H1 (cell line): ENCODE measurements around the gene TBC1D17. TPM values are rescaled to one million over a fixed set of nuclear protein-coding genes. Genes with fewer than 3 reads are reported as not detected.

Experiments
- CTCF ChIA-PET: fragments of 300-600 bp; sonication (Branson Sonifier 250); formaldehyde crosslinking; loops from one replicate; lab custom pipeline; 2021; ENCODE audit not compliant: partially characterized antibody; lab: Charles Lee
- POLR2A ChIA-PET: fragments of 300-600 bp; sonication (Branson Sonifier 250); formaldehyde crosslinking; loops from one replicate; lab custom pipeline; 2021; ENCODE audit warnings: inconsistent platforms; ENCODE audit not compliant: partially characterized antibody; lab: Charles Lee
- DNase-seq, 2 experiments: peaks; one replicate each; pipeline versions ENCODE4 v3.0.0 to v3.0.0-alpha.2; 2010 to 2022; ENCODE audit warnings: low spot score in 2 of 2, low read depth in 1 of 2, mixed read lengths in 1 of 2
- FAIRE-seq: peaks from 2 replicates; lab custom pipeline; 2011; peaks lifted over from hg19 to GRCh38; lab: Jason Lieb, UNC
- H2AFZ ChIP-seq: 2 replicates; pipeline ENCODE4 v1.8.1; 2012; ENCODE audit warnings: low read length, inconsistent platforms
- H2AK5ac ChIP-seq: 2 replicates; pipeline ENCODE4 v1.6.1; 2013; ENCODE audit warnings: low read depth, low read length
- H2BK120ac ChIP-seq: replicated peaks from 2 replicates; pipeline ENCODE3; 2013; ENCODE audit warnings: low read depth, low read length, inconsistent platforms
- H2BK12ac ChIP-seq: 2 replicates; pipeline ENCODE4 v1.6.1; 2013; ENCODE audit warnings: low read depth, low read length
- H2BK15ac ChIP-seq: 2 replicates; pipeline ENCODE4 v1.6.1; 2013; ENCODE audit warnings: low read length
- H2BK20ac ChIP-seq: 2 replicates; pipeline ENCODE4 v1.6.1; 2013; ENCODE audit warnings: low read length
- H2BK5ac ChIP-seq: 2 replicates; pipeline ENCODE4 v1.6.1; 2013; ENCODE audit warnings: low read depth, low read length
- H3K14ac ChIP-seq: 2 replicates; pipeline ENCODE4 v1.6.1; 2013; ENCODE audit warnings: inconsistent platforms; ENCODE audit not compliant: insufficient read length
- H3K18ac ChIP-seq: 2 replicates; pipeline ENCODE4 v1.6.1; 2013; ENCODE audit warnings: low read length; ENCODE audit errors: extremely low read depth
- H3K23ac ChIP-seq: 2 replicates; pipeline ENCODE4 v1.6.1; 2013; ENCODE audit warnings: inconsistent platforms; ENCODE audit not compliant: insufficient read length
- H3K23me2 ChIP-seq: 2 replicates; pipeline ENCODE4 v1.6.1; 2013; ENCODE audit warnings: low read depth, low read length
- H3K27ac ChIP-seq: 2 replicates; pipeline ENCODE4 v1.6.1; 2011; ENCODE audit warnings: low read depth, low read length, inconsistent platforms
- H3K27me3 ChIP-seq, 4 experiments: replicated peaks in 1 of 4; 1 replicate in 1 of 4; 2 replicates in 3 of 4; pipeline versions ENCODE4 v1.6.1 to v1.8.1; 2011 to 2013; ENCODE audit warnings: low read length in 3 of 4, mild to moderate bottlenecking in 3 of 4, inconsistent platforms in 2 of 4, mixed read lengths in 2 of 4, moderate library complexity in 1 of 4; ENCODE audit not compliant: control insufficient read depth in 3 of 4, insufficient read depth in 3 of 4; ENCODE audit errors: extremely low read depth in 1 of 4
- H3K36me3 ChIP-seq, 4 experiments: 2 replicates each; pipeline versions ENCODE4 v1.6.1 to v1.8.1; 2011 to 2013; ENCODE audit warnings: mild to moderate bottlenecking in 4 of 4, low read length in 3 of 4, moderate library complexity in 2 of 4, control low read depth in 1 of 4, inconsistent platforms in 1 of 4; ENCODE audit not compliant: insufficient read depth in 4 of 4, control insufficient read depth in 2 of 4
- H3K4ac ChIP-seq: replicated peaks from 2 replicates; pipeline ENCODE3; 2013; ENCODE audit warnings: low read length, low read depth, mixed read lengths, inconsistent platforms; ENCODE audit not compliant: insufficient read length
- H3K4me1 ChIP-seq, 4 experiments: replicated peaks in 1 of 4; 1 replicate in 1 of 4; 2 replicates in 3 of 4; pipeline versions ENCODE4 v1.6.1 to v1.8.1; 2011 to 2013; ENCODE audit warnings: low read length in 3 of 4, inconsistent platforms in 2 of 4, mixed read lengths in 1 of 4; ENCODE audit not compliant: insufficient read depth in 4 of 4, control insufficient read depth in 3 of 4
- H3K4me2 ChIP-seq, 2 experiments: 2 replicates each; pipeline versions ENCODE4 v1.6.1 to v1.8.1; 2011 to 2013; ENCODE audit warnings: low read depth in 2 of 2, low read length in 2 of 2, control low read depth in 1 of 2, inconsistent platforms in 1 of 2, mild to moderate bottlenecking in 1 of 2; ENCODE audit not compliant: insufficient read depth in 1 of 2
- H3K4me3 ChIP-seq, 4 experiments: fragments of 200-600, 300-600 bp in 1 of 4; sonication (generic), shearing (Covaris generic), sonication (Bioruptor Twin) in 1 of 4; 2 replicates each; pipeline versions ENCODE4 v1.5.1 to v1.8.1; 2011 to 2016; ENCODE audit warnings: low read length in 4 of 4, low read depth in 3 of 4, control low read depth in 2 of 4, inconsistent platforms in 2 of 4, mild to moderate bottlenecking in 2 of 4, mixed read lengths in 1 of 4, moderate library complexity in 1 of 4; ENCODE audit not compliant: insufficient read depth in 2 of 4; ENCODE audit errors: extremely low read depth in 1 of 4
- H3K56ac ChIP-seq: replicated peaks from 2 replicates; pipeline ENCODE3; 2013; ENCODE audit warnings: low read depth, mild to moderate bottlenecking, mixed read lengths, low read length, inconsistent platforms; ENCODE audit not compliant: insufficient read length
- H3K79me1 ChIP-seq: 2 replicates; pipeline ENCODE4 v1.6.1; 2013; ENCODE audit warnings: low read depth, low read length, control low read depth
- H3K79me2 ChIP-seq, 2 experiments: 2 replicates each; pipeline versions ENCODE4 v1.6.1 to v1.8.1; 2012 to 2013; ENCODE audit warnings: low read length in 2 of 2, mild to moderate bottlenecking in 2 of 2, inconsistent platforms in 1 of 2; ENCODE audit not compliant: insufficient read depth in 2 of 2, control insufficient read depth in 1 of 2
- H3K9ac ChIP-seq, 4 experiments: replicated peaks in 1 of 4; 1 replicate in 1 of 4; 2 replicates in 3 of 4; pipeline versions ENCODE4 v1.6.1 to v1.8.1; 2011 to 2013; ENCODE audit warnings: low read depth in 3 of 4, low read length in 3 of 4, control low read depth in 2 of 4, mild to moderate bottlenecking in 2 of 4, moderate library complexity in 2 of 4, inconsistent platforms in 1 of 4; ENCODE audit errors: extremely low read depth in 1 of 4
- H3K9me3 ChIP-seq, 2 experiments: 2 replicates each; pipeline versions ENCODE4 v1.6.1 to v1.8.1; 2012 to 2013; ENCODE audit warnings: mild to moderate bottlenecking in 2 of 2, moderate library complexity in 2 of 2, control low read depth in 1 of 2, inconsistent platforms in 1 of 2, low read depth in 1 of 2, low read length in 1 of 2, mixed read lengths in 1 of 2; ENCODE audit not compliant: insufficient read depth in 2 of 2
- H4K20me1 ChIP-seq, 2 experiments: replicated peaks in 1 of 2; 2 replicates each; pipeline versions ENCODE3 to v1.8.1; 2011 to 2013; ENCODE audit warnings: inconsistent platforms in 2 of 2, low read length in 2 of 2, mild to moderate bottlenecking in 1 of 2; ENCODE audit not compliant: insufficient read depth in 2 of 2, control insufficient read depth in 1 of 2
- H4K5ac ChIP-seq: 2 replicates; pipeline ENCODE4 v1.6.1; 2013; ENCODE audit warnings: low read length, low read depth, mixed read lengths, inconsistent platforms; ENCODE audit not compliant: insufficient read length
- H4K8ac ChIP-seq: 2 replicates; pipeline ENCODE4 v1.8.0; 2013; ENCODE audit warnings: mild to moderate bottlenecking, moderate library complexity, low read length, inconsistent platforms; ENCODE audit not compliant: insufficient read depth; ENCODE audit errors: extremely low read depth
- H4K91ac ChIP-seq: replicated peaks from 2 replicates; pipeline ENCODE3; 2013; ENCODE audit warnings: low read length, mixed read lengths, inconsistent platforms; ENCODE audit not compliant: insufficient read length
- NANOG ChIP-seq: IDR thresholded peaks from 2 replicates; pipeline ENCODE4 v1.6.1; 2011; ENCODE audit warnings: low read length, low read depth, mild to moderate bottlenecking, inconsistent platforms; ENCODE audit not compliant: insufficient read depth, poor library complexity, severe bottlenecking
- POLR2AphosphoS5 ChIP-seq: IDR thresholded peaks from 2 replicates; pipeline ENCODE4 v1.6.1; 2011; ENCODE audit warnings: low read depth, low read length
- WGBS, 2 experiments: shearing (Covaris generic) in 1 of 2; methylation state at CpG; one replicate each; pipeline versions ENCODE4 v1.1.6 to v1.1.7; 2013 to 2015; ENCODE audit warnings: low lambda C conversion rate in 2 of 2, mixed read lengths in 2 of 2, inconsistent platforms in 1 of 2, low coverage in 1 of 2, missing lambda C conversion rate in 1 of 2; ENCODE audit not compliant: insufficient replicate concordance in 2 of 2, insufficient coverage in 1 of 2, insufficient read length in 1 of 2; ENCODE audit errors: extremely low coverage in 1 of 2, missing lambda C conversion rate in 1 of 2; 5-methylcytosine and 5-hydroxymethylcytosine counted together
- polyA plus RNA-seq, 7 experiments: library from polyadenylated mRNA; depleted of rRNA in 3 of 7; stranded (reverse) in 5 of 7; unstranded in 2 of 7; fragments of >200 nt in 5 of 7; fragments of 200-250 nt in 2 of 7; gene quantifications; 1 replicate in 5 of 7; 2 replicates in 1 of 7; 4 replicates in 1 of 7; pipeline versions ENCODE4 v1.2.1 to v1.2.3, GENCODE V29; 2011 to 2013; ENCODE audit warnings: missing spikeins in 2 of 7, mixed read lengths in 2 of 7
- total RNA-seq: library from RNA; stranded (reverse); fragmentation: NEBNext Ultra II Directional; extraction: Animal tissue kit (Norgen Biotek cat#: 25700); gene quantifications from 2 replicates; pipeline ENCODE4 v1.2.1, GENCODE V29; 2021

The TBC1D17 gene
- total and polyA plus RNA-seq, 2 of the 8 experiments (the other 6 are each of a cell fraction or from before 2014, with no cell fraction given): 30.3 to 44.9 TPM

- H3K23me2 ChIP-seq: no peaks in the 10 kb centered on the region
- no peak overlapping the region for H4K91ac ChIP-seq
- H3K79me1 ChIP-seq: peaks cover 7% of the 10 kb centered on the region; the same call in 1 of the 2 replicates
- no peaks in the 10 kb centered on the region for H3K9me3 ChIP-seq
- no peak overlapping the region for H3K4ac ChIP-seq
- H3K27ac ChIP-seq: peak overlapping the region; percentile 15; the same call in 1 of the 2 replicates
- 89% methylated on average over 16 of the region's 16 CpGs; no CpG with 5 or more reads in 1 of the 2 experiments for WGBS, 2 experiments
- H2BK12ac ChIP-seq: no peak overlapping the region
- H3K23ac ChIP-seq: no peak overlapping the region
- H4K5ac ChIP-seq: no peak overlapping the region
- H4K8ac ChIP-seq: no peak overlapping the region
- no peak for FAIRE-seq
- H2BK5ac ChIP-seq: no peak overlapping the region; the same call in 1 of the 2 replicates
- H2AFZ ChIP-seq: no peak overlapping the region
- no peak overlapping the region for H2BK15ac ChIP-seq
- TF ChIP-seq NANOG (no peak), POLR2AphosphoS5 (0 out of 2 replicates have a peak, but pooled peaks have one; percentile 43)
- H3K27me3 ChIP-seq: no peaks in the 10 kb centered on the region; a peak in 1 of 7 replicates
- H3K4me1 ChIP-seq: peaks cover 0 to 6% (median 3%) of the 10 kb centered on the region in 4 experiments; a peak in 3 of 7 replicates
- ChIA-PET CTCF (interaction anchor here (0.8 to 4.8 kb wide), 5 partner anchors 10 to 331 kb away, joined by 3 to 20 read pairs (median 3); partner anchors contain the start of gene IL4I1), POLR2A (interaction anchor here (0.7 to 19.2 kb wide), 7 partner anchors 10 to 222 kb away, joined by 3 to 373 read pairs (median 4); partner anchors contain the start of genes ATF5, IL4I1 and NUP62)
- no peak overlapping the region for H2BK20ac ChIP-seq
- no peak overlapping the region for H2BK120ac ChIP-seq
- no peak overlapping the region for H3K4me3 ChIP-seq
- H3K79me2 ChIP-seq: peaks cover 0 to 11% of the 10 kb centered on the region in 2 experiments; a peak in 1 of 4 replicates
- no peak overlapping the region for H3K14ac ChIP-seq
- no peak overlapping the region for H3K9ac ChIP-seq
- H4K20me1 ChIP-seq: peaks cover 32 to 34% of the 10 kb centered on the region in 2 experiments
- DNase-seq: no peak
- no peak overlapping the region for H3K56ac ChIP-seq
- peaks cover 18 to 41% (median 26%) of the 10 kb centered on the region in 4 experiments; a peak in 7 of 8 replicates for H3K36me3 ChIP-seq
- H3K18ac ChIP-seq: no peak overlapping the region
- H2AK5ac ChIP-seq: 0 out of 2 replicates have a peak overlapping the region, but pooled peaks have one; percentile 53
- H3K4me2 ChIP-seq: no peak overlapping the region; a peak in 1 of 4 replicates
Measured at GRCh38 chr19:49906879-49907564, 29.5 kb downstream of the TBC1D17 start.
